Testis (tissue), 2 donors: Measurements from ENCODE around the gene LRRC8A.

Source experiments
- CTCF ChIP-seq, 3 experiments: fragments of 450-650 bp in 2 of 3; fragments of 200-600 bp in 1 of 3; sonication (generic) in 1 of 3; IDR thresholded peaks; one replicate each; pipeline ENCODE4 v1.5.1; 2016 to 2019; ENCODE audit warnings: antibody characterized with exemption in 3 of 3, mild to moderate bottlenecking in 2 of 3, moderate library complexity in 1 of 3
- POLR2A ChIP-seq: fragments of 450-650 bp; IDR thresholded peaks from one replicate; pipeline ENCODE4 v1.6.1; 2017; ENCODE audit warnings: antibody characterized with exemption, mild to moderate bottlenecking, moderate library complexity

- TF ChIP-seq POLR2A (no peak), CTCF (IDR thresholded peaks at IDR 0.05) (no peak)
Observed at GRCh38 chr9:128891321-128892220, 9.6 kb downstream of the LRRC8A start.
